ENCODE results near the gene KRT26.

- TF ChIP-seq RXRA (IDR thresholded peaks at IDR 0.05; ENCODE audit: insufficient read depth, low read depth, low read length) (no peak), CTCF (IDR thresholded peaks at IDR 0.05; ENCODE audit: control extremely low read depth in 1 of 3, insufficient read depth in 1 of 3, low read depth in 1 of 3, low read length in 3 of 3) (no peak), ATF3 (IDR thresholded peaks at IDR 0.05; ENCODE audit: insufficient read depth, low read depth, low read length) (no peak), USF2 (IDR thresholded peaks at IDR 0.05; ENCODE audit: low read length) (no peak), RAD21 (IDR thresholded peaks at IDR 0.05 in 1 of 2, conservative IDR thresholded peaks at IDR 0.05 in 1 of 2; ENCODE audit: low read depth in 2 of 2, low read length in 2 of 2) (no peak), YY1 (IDR thresholded peaks at IDR 0.05; ENCODE audit: low read depth, low read length) (no peak), SIX5 (IDR thresholded peaks at IDR 0.05; ENCODE audit: low read depth, low read length) (no peak), POLR2AphosphoS5 (IDR thresholded peaks at IDR 0.05; ENCODE audit: low read depth, low read length) (no peak), GABPA (IDR thresholded peaks at IDR 0.05; ENCODE audit: borderline replicate concordance, insufficient read depth, low read length) (no peak)
These were observed 20.9 kb downstream of the KRT26 start for GRCh38 chr17:40751065-40751464.
